Osteoblast (primary cell): ENCODE data around the gene ATXN10. TPM values are rescaled to one million over a fixed set of nuclear protein-coding genes. Genes with fewer than 3 reads are reported as not detected.

Source experiments
- DNase-seq: peaks from one replicate; pipeline ENCODE4 v3.0.0; 2011; ENCODE audit warnings: low spot score, mixed read lengths; ENCODE audit not compliant: insufficient read length; ENCODE audit errors: missing footprints
- H2AFZ ChIP-seq: 2 replicates; pipeline ENCODE4 v1.6.0; 2011; ENCODE audit warnings: mild to moderate bottlenecking, low read length
- H3K27ac ChIP-seq: 2 replicates; pipeline ENCODE4 v1.5.1; 2011; ENCODE audit warnings: mild to moderate bottlenecking, low read depth, low read length, moderate library complexity
- H3K27me3 ChIP-seq: 2 replicates; pipeline ENCODE4 v1.6.0; 2012; ENCODE audit warnings: mild to moderate bottlenecking, control low read depth, inconsistent platforms, low read length, moderate library complexity; ENCODE audit not compliant: insufficient read depth
- H3K36me3 ChIP-seq: 2 replicates; pipeline ENCODE4 v1.5.1; 2011; ENCODE audit warnings: mild to moderate bottlenecking, low read length, control low read depth, moderate library complexity; ENCODE audit not compliant: insufficient read depth
- H3K4me1 ChIP-seq: 2 replicates; pipeline ENCODE4 v1.5.1; 2011; ENCODE audit warnings: mild to moderate bottlenecking, low read length, control low read depth, moderate library complexity; ENCODE audit not compliant: insufficient read depth
- H3K4me2 ChIP-seq: 2 replicates; pipeline ENCODE4 v1.6.0; 2011; ENCODE audit warnings: mild to moderate bottlenecking, low read length; ENCODE audit not compliant: insufficient read depth
- H3K4me3 ChIP-seq: fragments of 200-600 bp; sonication (generic); 3 replicates; pipeline ENCODE4 v1.5.1; 2012; ENCODE audit warnings: mild to moderate bottlenecking, low read length, inconsistent platforms; ENCODE audit not compliant: insufficient read depth
- H3K79me2 ChIP-seq: 2 replicates; pipeline ENCODE4 v1.6.0; 2012; ENCODE audit warnings: mild to moderate bottlenecking, low read length, control low read depth, inconsistent platforms; ENCODE audit not compliant: insufficient read depth
- H3K9me3 ChIP-seq: 2 replicates; pipeline ENCODE4 v1.5.1; 2011; ENCODE audit warnings: low read depth, low read length, control low read depth
- H4K20me1 ChIP-seq: 2 replicates; pipeline ENCODE4 v1.6.0; 2012; ENCODE audit warnings: mild to moderate bottlenecking, low read length, control low read depth; ENCODE audit not compliant: insufficient read depth
- total RNA-seq: library from RNA; depleted of rRNA; stranded (reverse); fragments of >200 nt; gene quantifications from 2 replicates; pipeline ENCODE4 v1.2.3, GENCODE V29; 2012
- TF ChIP-seq, protein P1 (sequence below): IDR thresholded peaks from 2 replicates; pipeline ENCODE4 v1.5.1; 2011; ENCODE audit warnings: mild to moderate bottlenecking, low read depth, low read length, moderate library complexity; ENCODE audit errors: extremely low read depth

Gene ATXN10
- total RNA-seq, 1 donor, result 138 TPM

GRCh38 chr22:45865561-45866125, 194.0 kb downstream of the ATXN10 start:
- H3K27ac ChIP-seq, result no peak overlapping the region
- DNase-seq, result peak; percentile 82
- TF ChIP-seq, protein P1, sequence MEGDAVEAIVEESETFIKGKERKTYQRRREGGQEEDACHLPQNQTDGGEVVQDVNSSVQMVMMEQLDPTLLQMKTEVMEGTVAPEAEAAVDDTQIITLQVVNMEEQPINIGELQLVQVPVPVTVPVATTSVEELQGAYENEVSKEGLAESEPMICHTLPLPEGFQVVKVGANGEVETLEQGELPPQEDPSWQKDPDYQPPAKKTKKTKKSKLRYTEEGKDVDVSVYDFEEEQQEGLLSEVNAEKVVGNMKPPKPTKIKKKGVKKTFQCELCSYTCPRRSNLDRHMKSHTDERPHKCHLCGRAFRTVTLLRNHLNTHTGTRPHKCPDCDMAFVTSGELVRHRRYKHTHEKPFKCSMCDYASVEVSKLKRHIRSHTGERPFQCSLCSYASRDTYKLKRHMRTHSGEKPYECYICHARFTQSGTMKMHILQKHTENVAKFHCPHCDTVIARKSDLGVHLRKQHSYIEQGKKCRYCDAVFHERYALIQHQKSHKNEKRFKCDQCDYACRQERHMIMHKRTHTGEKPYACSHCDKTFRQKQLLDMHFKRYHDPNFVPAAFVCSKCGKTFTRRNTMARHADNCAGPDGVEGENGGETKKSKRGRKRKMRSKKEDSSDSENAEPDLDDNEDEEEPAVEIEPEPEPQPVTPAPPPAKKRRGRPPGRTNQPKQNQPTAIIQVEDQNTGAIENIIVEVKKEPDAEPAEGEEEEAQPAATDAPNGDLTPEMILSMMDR, result no peak

DNA sequence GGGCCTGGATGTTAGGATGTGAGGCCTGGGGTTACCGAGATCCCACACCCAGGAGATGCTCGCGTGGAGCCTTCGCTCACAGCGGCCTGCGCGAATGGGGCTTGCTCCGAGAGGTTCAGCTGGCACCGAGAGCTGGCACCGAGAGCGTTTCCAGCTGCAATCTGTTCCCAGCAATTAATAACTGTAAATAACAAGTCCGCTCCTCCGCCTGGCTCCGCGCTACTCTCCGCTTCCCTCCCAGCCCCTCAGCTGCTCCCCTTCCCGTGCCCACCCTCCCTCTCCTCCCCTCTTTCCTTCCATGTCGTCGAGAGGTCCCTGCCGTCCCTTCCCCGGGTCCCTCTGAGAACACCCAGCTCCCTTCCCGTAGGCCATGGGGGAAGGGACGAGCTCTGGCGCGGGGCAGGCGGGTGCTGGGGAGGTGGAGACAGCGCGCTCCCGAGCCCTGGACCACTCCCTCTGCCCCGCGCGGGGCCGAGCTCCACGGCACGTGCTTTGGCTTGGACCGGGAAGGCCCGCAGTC, 194.6 kb downstream of the ATXN10 start:
- Histone ChIP-seq H3K9me3 (peaks cover 3% of the 10 kb centered on the region), H3K4me3 (no peak overlapping the region), H3K4me2 (no peak overlapping the region), H3K4me1 (peaks cover 7% of the 10 kb centered on the region), H3K27me3 (peaks cover 33% of the 10 kb centered on the region), H2AFZ (no peak overlapping the region), H3K36me3 (no peaks in the 10 kb centered on the region), H4K20me1 (peaks cover 13% of the 10 kb centered on the region), H3K27ac (no peak overlapping the region), H3K79me2 (no peaks in the 10 kb centered on the region)
- peak; percentile 45 for DNase-seq
- TF ChIP-seq, protein P1, result no peak

More at GRCh38 chr22:45865561-45866125, 194.0 kb downstream of the ATXN10 start:
- Histone ChIP-seq H3K9me3 (peaks cover 3% of the 10 kb centered on the region), H4K20me1 (peaks cover 13% of the 10 kb centered on the region), H3K4me1 (peaks cover 7% of the 10 kb centered on the region), H3K4me2 (no peak overlapping the region), H2AFZ (no peak overlapping the region), H3K4me3 (no peak overlapping the region), H3K36me3 (no peaks in the 10 kb centered on the region), H3K27me3 (peaks cover 33% of the 10 kb centered on the region), H3K79me2 (no peaks in the 10 kb centered on the region)

GRCh38 chr22:45866646-45867117, 195.0 kb downstream of the ATXN10 start:
- Histone ChIP-seq H3K4me1 (peaks cover 7% of the 10 kb centered on the region), H3K27ac (no peak overlapping the region), H4K20me1 (peaks cover 13% of the 10 kb centered on the region), H3K79me2 (no peaks in the 10 kb centered on the region), H3K9me3 (peaks cover 3% of the 10 kb centered on the region), H3K4me3 (peak overlapping the region; percentile 40), H2AFZ (no peak overlapping the region), H3K27me3 (peaks cover 33% of the 10 kb centered on the region), H3K4me2 (peak overlapping the region; percentile 63), H3K36me3 (no peaks in the 10 kb centered on the region)
- TF ChIP-seq, protein P1, result no peak
- peak; percentile 48 for DNase-seq

DNA sequence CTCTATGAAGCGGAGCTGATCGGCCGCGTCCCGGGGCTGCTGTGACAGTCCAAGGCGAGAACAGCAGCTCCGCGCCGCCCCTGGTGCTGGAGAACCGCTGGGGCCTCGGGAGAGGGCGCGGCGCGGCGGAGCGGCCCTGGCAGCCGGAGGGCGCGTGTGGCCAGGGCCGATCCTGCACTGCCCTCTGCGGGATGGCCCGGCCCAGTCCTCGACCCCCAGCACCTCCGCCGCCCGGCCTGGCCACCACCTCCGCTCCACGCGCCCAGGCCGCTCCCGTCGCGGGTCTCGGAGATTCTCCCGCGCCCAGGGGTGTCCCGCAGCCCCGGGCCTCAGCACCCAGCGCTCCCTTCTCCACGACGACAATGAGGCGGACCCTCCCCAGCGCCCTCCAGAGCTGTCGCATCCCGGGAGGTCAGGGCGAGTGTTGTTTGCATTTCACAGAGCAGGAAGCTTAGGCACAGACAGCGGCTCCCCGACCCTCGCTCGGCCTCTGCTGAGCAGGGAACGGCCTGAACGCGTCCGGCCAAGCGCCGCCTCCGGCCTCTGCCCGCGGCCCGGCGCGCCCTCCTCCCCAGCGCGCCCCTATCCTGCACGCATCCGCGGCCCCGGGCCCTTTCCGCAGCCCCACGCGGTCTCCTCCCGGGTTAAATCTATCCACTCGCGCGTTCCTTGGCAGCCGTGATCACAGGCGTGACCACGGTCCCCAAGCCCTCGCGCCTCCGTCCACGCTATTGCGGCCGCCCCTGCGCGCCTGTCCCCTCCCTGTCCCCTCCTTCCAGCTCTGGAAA, 195.7 kb downstream of the ATXN10 start:
- Histone ChIP-seq H3K27ac (no peak overlapping the region), H3K9me3 (peaks cover 2% of the 10 kb centered on the region), H3K4me2 (peak overlapping the region; percentile 63), H3K36me3 (no peaks in the 10 kb centered on the region), H3K27me3 (peaks cover 33% of the 10 kb centered on the region), H3K4me3 (peak overlapping the region; percentile 40), H3K79me2 (no peaks in the 10 kb centered on the region), H4K20me1 (peaks cover 13% of the 10 kb centered on the region), H2AFZ (no peak overlapping the region), H3K4me1 (peaks cover 7% of the 10 kb centered on the region)
- TF ChIP-seq, protein P1, result peak; percentile 8
- peak; percentile 93 for DNase-seq
